Sigmoid colon (tissue), 7 donors: ENCODE measurements around the gene MC2R. TPM values are rescaled to one million over a fixed set of nuclear protein-coding genes. Genes with fewer than 3 reads are reported as not detected.

Source experiments
- DNase-seq: peaks from one replicate; pipeline ENCODE4 v3.0.0-alpha.2; 2019
- H3K27ac ChIP-seq, 4 donors: fragments of 200-600 bp; sonication (generic); one replicate each; pipeline ENCODE4 v1.5.1; 2016 to 2019; ENCODE audit warnings: mild to moderate bottlenecking in 1 of 4
- H3K27me3 ChIP-seq, 3 donors: fragments of 200-600 bp; sonication (generic); one replicate each; pipeline ENCODE4 v1.5.1; 2019; ENCODE audit warnings: mild to moderate bottlenecking in 1 of 3
- H3K36me3 ChIP-seq, 4 donors: fragments of 200-600 bp; sonication (generic); one replicate each; pipeline ENCODE4 v1.5.1; 2016 to 2019
- H3K4me1 ChIP-seq, 4 donors: fragments of 200-600 bp; sonication (generic); one replicate each; pipeline ENCODE4 v1.5.1; 2017 to 2019
- H3K4me3 ChIP-seq, 4 donors: fragments of 200-600 bp; sonication (generic); one replicate each; pipeline ENCODE4 v1.5.1; 2017 to 2019; ENCODE audit warnings: mild to moderate bottlenecking in 2 of 4, moderate library complexity in 1 of 4
- H3K9me3 ChIP-seq, 4 donors: fragments of 200-600 bp in 3 of 4; sonication (generic) in 3 of 4; one replicate each; pipeline versions ENCODE4 v1.5.1 to v1.6.1; 2013 to 2019
- CTCF ChIP-seq, 4 experiments: fragments of 450-650 bp in 3 of 4; fragments of 200-600 bp in 1 of 4; IDR thresholded peaks; one replicate each; pipeline ENCODE4 v1.5.1; 2016 to 2019; ENCODE audit warnings: antibody characterized with exemption in 4 of 4, mild to moderate bottlenecking in 3 of 4, moderate library complexity in 2 of 4
- EP300 ChIP-seq, 4 donors: sonication (generic); formaldehyde crosslinking; IDR thresholded peaks; one replicate each; pipeline ENCODE4 v1.6.1; 2017; ENCODE audit warnings: antibody characterized with exemption in 4 of 4
- POLR2A ChIP-seq, 2 donors: fragments of 450-650 bp; IDR thresholded peaks; one replicate each; pipeline ENCODE4 v1.6.1; 2016; ENCODE audit warnings: antibody characterized with exemption in 2 of 2, mild to moderate bottlenecking in 2 of 2, moderate library complexity in 2 of 2
- POLR2AphosphoS5 ChIP-seq, 4 donors: sonication (generic); formaldehyde crosslinking; IDR thresholded peaks; one replicate each; pipeline ENCODE4 v1.6.1; 2017; ENCODE audit warnings: antibody characterized with exemption in 4 of 4
- WGBS, 2 donors: extraction: QIAGEN DNeasy Blood & Tissue Kit; methylation state at CpG; one replicate each; pipeline ENCODE4 v1.1.7; 2013; 5-methylcytosine and 5-hydroxymethylcytosine counted together
- intact Hi-C: fragments of 100-400 bp; cut with DNase I; formaldehyde crosslinking; loops from one replicate; pipeline ENCODE4 v1.15.1; 2023
- polyA plus RNA-seq, 3 donors: library from polyadenylated mRNA; stranded (reverse); fragments of 200-250 nt; gene quantifications; one replicate each; pipeline ENCODE4 v1.2.3, GENCODE V29; 2013
- total RNA-seq, 4 donors: library from RNA; depleted of rRNA; stranded (reverse); fragments of >200 nt; gene quantifications; one replicate each; pipeline ENCODE4 v1.1.0, GENCODE V29; 2016
- donor health status: healthy with polysubstance abuse.
- donor health status: Bipolar disorder and iron deficiency.
- donor health status: healthy.

Gene MC2R
- total and polyA plus RNA-seq, 7 donors = not detected

DNA sequence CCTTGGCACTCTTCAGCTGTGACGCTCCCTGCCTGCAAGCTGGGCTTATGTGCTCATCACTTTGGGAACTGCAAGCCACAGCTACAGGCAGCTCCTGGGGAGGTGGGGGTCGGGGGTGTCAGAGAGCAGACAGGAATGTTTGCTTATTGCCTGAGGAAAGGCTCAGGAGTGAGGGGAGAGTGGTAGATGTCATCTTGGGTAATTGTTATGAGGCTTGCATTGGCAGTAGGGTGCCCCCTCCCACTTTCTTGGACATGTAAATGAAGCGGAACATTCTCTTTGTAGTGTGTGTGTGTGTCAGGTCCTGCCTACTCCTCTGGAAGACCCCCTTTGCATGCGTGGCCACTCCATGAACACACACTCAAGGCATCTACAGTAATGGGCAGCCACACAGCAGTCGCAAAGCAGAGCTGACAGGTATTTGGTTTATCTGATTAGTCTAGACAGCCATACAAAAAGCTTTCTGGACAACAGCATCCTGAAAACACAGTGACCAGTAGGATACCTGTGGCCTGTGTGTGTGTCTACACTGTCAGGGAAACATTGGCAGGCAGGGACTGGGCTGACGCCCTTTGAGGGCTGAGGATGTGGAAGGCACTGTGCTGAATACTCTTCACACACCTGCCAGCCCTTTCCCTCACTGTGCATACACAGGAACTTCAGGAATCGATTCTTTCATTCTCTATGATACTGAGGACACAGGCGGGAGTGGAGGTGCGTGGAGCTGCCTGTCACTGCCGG is 17.1 kb upstream of the MC2R start:
- Histone ChIP-seq H3K36me3 (no peaks in the 10 kb centered on the region), H3K4me1 (no peaks in the 10 kb centered on the region), H3K4me3 (no peak overlapping the region), H3K27me3 (no peaks in the 10 kb centered on the region), H3K27ac (no peak overlapping the region), H3K9me3 (peaks cover 0 to 5% (median 0%) of the 10 kb centered on the region in 4 donors)
- DNase-seq = no peak
- TF ChIP-seq POLR2A (IDR thresholded peaks at IDR 0.05) = no peak
- no peak for TF ChIP-seq EP300 (IDR thresholded peaks at IDR 0.05)
- TF ChIP-seq CTCF (IDR thresholded peaks at IDR 0.05) = no peak
- intact Hi-C loops = no loop called here
- WGBS, 2 donors = 67 to 74% methylated on average over 10 of the region's 10 CpGs

GRCh38 chr18:13930964-13931363 is 15.6 kb upstream of the MC2R start:
- TF ChIP-seq POLR2AphosphoS5 (IDR thresholded peaks at IDR 0.05) (no peak), EP300 (IDR thresholded peaks at IDR 0.05) (no peak), CTCF (IDR thresholded peaks at IDR 0.05) (no peak), POLR2A (IDR thresholded peaks at IDR 0.05) (no peak)
- Histone ChIP-seq H3K4me1 (no peaks in the 10 kb centered on the region), H3K27me3 (no peaks in the 10 kb centered on the region), H3K9me3 (peaks cover 0 to 5% (median 0%) of the 10 kb centered on the region in 4 donors), H3K27ac (no peak overlapping the region), H3K36me3 (no peaks in the 10 kb centered on the region), H3K4me3 (no peak overlapping the region)
- 47 to 75% methylated on average over 2 of the region's 2 CpGs for WGBS, 2 donors
- intact Hi-C loops = no loop called here
- no peak for DNase-seq

- no peaks in the 10 kb centered on the region for H3K27me3 ChIP-seq
- no peaks in the 10 kb centered on the region for H3K9me3 ChIP-seq
- no peaks in the 10 kb centered on the region for H3K36me3 ChIP-seq
- H3K4me1 ChIP-seq = no peaks in the 10 kb centered on the region
- intact Hi-C loops = no loop called here
- H3K4me3 ChIP-seq = no peak overlapping the region
- WGBS, 2 donors = 83 to 89% methylated on average over 3 of the region's 3 CpGs
- DNase-seq = no peak
- TF ChIP-seq CTCF (IDR thresholded peaks at IDR 0.05) (no peak), POLR2AphosphoS5 (IDR thresholded peaks at IDR 0.05) (no peak), EP300 (IDR thresholded peaks at IDR 0.05) (no peak), POLR2A (IDR thresholded peaks at IDR 0.05) (no peak)
- no peak overlapping the region for H3K27ac ChIP-seq
Measured at GRCh38 chr18:13923221-13923620, 7.9 kb upstream of the MC2R start.

DNA sequence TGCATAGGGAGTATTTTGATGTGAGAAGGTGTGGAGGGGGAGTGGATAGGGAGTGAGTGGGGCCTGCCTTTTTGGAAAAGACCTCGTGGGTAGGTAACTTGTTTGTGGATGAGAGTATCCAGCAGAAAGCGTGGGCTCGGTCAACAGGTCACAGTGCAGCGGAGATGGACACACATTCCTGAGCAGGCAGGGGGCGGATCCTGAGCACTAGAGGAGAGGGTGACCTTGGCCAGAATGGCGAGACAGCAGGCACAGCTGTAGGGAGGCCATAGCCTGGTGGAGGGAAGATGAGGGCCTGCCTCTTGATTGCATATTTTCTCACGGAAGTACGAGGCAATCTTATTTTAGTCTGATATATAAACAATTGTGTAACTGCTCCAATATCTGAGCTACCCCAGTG is 3.6 kb upstream of the MC2R start:
- H3K4me3 ChIP-seq = no peak overlapping the region
- TF ChIP-seq POLR2A (IDR thresholded peaks at IDR 0.05) (no peak), POLR2AphosphoS5 (IDR thresholded peaks at IDR 0.05) (no peak), EP300 (IDR thresholded peaks at IDR 0.05) (no peak), CTCF (IDR thresholded peaks at IDR 0.05) (no peak)
- DNase-seq = no peak
- H3K27me3 ChIP-seq = no peaks in the 10 kb centered on the region
- H3K4me1 ChIP-seq = peaks cover 0 to 4% (median 0%) of the 10 kb centered on the region in 4 donors
- H3K27ac ChIP-seq = no peak overlapping the region
- intact Hi-C loops = no loop called here
- no peaks in the 10 kb centered on the region for H3K36me3 ChIP-seq
- 73 to 76% methylated on average over 8 of the region's 8 CpGs for WGBS, 2 donors
- no peaks in the 10 kb centered on the region for H3K9me3 ChIP-seq

GRCh38 chr18:13917401-13917800 is 2.1 kb upstream of the MC2R start:
- H3K9me3 ChIP-seq = no peaks in the 10 kb centered on the region
- TF ChIP-seq POLR2A (IDR thresholded peaks at IDR 0.05) (no peak), POLR2AphosphoS5 (IDR thresholded peaks at IDR 0.05) (no peak), EP300 (IDR thresholded peaks at IDR 0.05) (no peak)
- intact Hi-C loops = no loop called here
- DNase-seq = no peak
- no peak overlapping the region for H3K4me3 ChIP-seq
- H3K27me3 ChIP-seq = no peaks in the 10 kb centered on the region
- peaks cover 0 to 4% (median 0%) of the 10 kb centered on the region in 4 donors for H3K4me1 ChIP-seq
- 81 to 88% methylated on average over 3 of the region's 3 CpGs for WGBS, 2 donors
- H3K36me3 ChIP-seq = no peaks in the 10 kb centered on the region
- H3K27ac ChIP-seq = no peak overlapping the region
